WTC11 (cell line): ENCODE data around the gene CFAP97. TPM values are rescaled to one million over a fixed set of nuclear protein-coding genes. Genes with fewer than 3 reads are reported as not detected.

Source experiments
- AR ChIP-seq: fragments of 250-450 bp; sonication (Bioruptor Pico); IDR thresholded peaks from 2 replicates; pipeline ENCODE4 v1.9.0; 2021; ENCODE audit warnings: mild to moderate bottlenecking
- CREB1 ChIP-seq: sonication (generic); formaldehyde crosslinking; IDR thresholded peaks from 2 replicates; pipeline ENCODE4 v1.8.0; 2023; ENCODE audit warnings: mild to moderate bottlenecking, missing genetic modification reagents
- ELF4 ChIP-seq: sonication (generic); formaldehyde crosslinking; IDR thresholded peaks from 2 replicates; pipeline ENCODE4 v1.8.1; 2022; ENCODE audit warnings: low read depth, mild to moderate bottlenecking, moderate library complexity, missing genetic modification reagents
- EMX1 ChIP-seq: fragments of 250-450 bp; sonication (Bioruptor Pico); IDR thresholded peaks from 2 replicates; pipeline ENCODE4 v1.8.0; 2021; ENCODE audit warnings: mild to moderate bottlenecking
- GABPB1 ChIP-seq: sonication (generic); formaldehyde crosslinking; IDR thresholded peaks from 2 replicates; pipeline ENCODE4 v1.8.1; 2023; ENCODE audit warnings: mild to moderate bottlenecking, missing genetic modification reagents
- JUN ChIP-seq: sonication (generic); formaldehyde crosslinking; IDR thresholded peaks from 2 replicates; pipeline ENCODE4 v1.8.0; 2023; ENCODE audit warnings: mild to moderate bottlenecking, missing genetic modification reagents
- NFATC4 ChIP-seq: fragments of 250-450 bp; sonication (Bioruptor Pico); IDR thresholded peaks from 2 replicates; pipeline ENCODE4 v1.9.0; 2021; ENCODE audit warnings: mild to moderate bottlenecking
- NFYB ChIP-seq: sonication (generic); formaldehyde crosslinking; conservative IDR thresholded peaks from 2 replicates; pipeline ENCODE4 v1.8.0; 2022; ENCODE audit warnings: low read depth, missing genetic modification reagents
- NR1H2 ChIP-seq: sonication (generic); formaldehyde crosslinking; IDR thresholded peaks from 2 replicates; pipeline ENCODE4 v1.9.0; 2021; ENCODE audit warnings: mild to moderate bottlenecking, moderate library complexity, missing genetic modification reagents
- NR3C1 ChIP-seq: sonication (generic); formaldehyde crosslinking; conservative IDR thresholded peaks from 2 replicates; pipeline ENCODE4 v1.8.1; 2023; ENCODE audit warnings: low read depth, mild to moderate bottlenecking, missing genetic modification reagents
- PRRX2 ChIP-seq: fragments of 250-450 bp; sonication (Bioruptor Pico); IDR thresholded peaks from 2 replicates; pipeline ENCODE4 v1.8.0; 2021; ENCODE audit warnings: mild to moderate bottlenecking
- RELA ChIP-seq: sonication (generic); formaldehyde crosslinking; IDR thresholded peaks from 2 replicates; pipeline ENCODE4 v1.8.1; 2022; ENCODE audit warnings: missing genetic modification reagents, mild to moderate bottlenecking, borderline replicate concordance
- RORB ChIP-seq: fragments of 250-450 bp; sonication (Bioruptor Pico); IDR thresholded peaks from 2 replicates; pipeline ENCODE4 v1.9.0; 2021; ENCODE audit warnings: mild to moderate bottlenecking
- SMAD4 ChIP-seq: sonication (generic); formaldehyde crosslinking; IDR thresholded peaks from 2 replicates; pipeline ENCODE4 v1.8.0; 2022; ENCODE audit warnings: mild to moderate bottlenecking, missing genetic modification reagents
- TCF7 ChIP-seq: sonication (generic); formaldehyde crosslinking; IDR thresholded peaks from 2 replicates; pipeline ENCODE4 v1.8.0; 2022; ENCODE audit warnings: mild to moderate bottlenecking, low read depth, missing genetic modification reagents, moderate library complexity
- TEAD1 ChIP-seq: sonication (generic); formaldehyde crosslinking; IDR thresholded peaks from 2 replicates; pipeline ENCODE4 v1.8.0; 2022; ENCODE audit warnings: mild to moderate bottlenecking, missing genetic modification reagents
- USF1 ChIP-seq: sonication (generic); formaldehyde crosslinking; IDR thresholded peaks from 2 replicates; pipeline ENCODE4 v1.8.0; 2022; ENCODE audit warnings: mild to moderate bottlenecking, missing genetic modification reagents
- ZNF138 ChIP-seq: sonication (generic); formaldehyde crosslinking; conservative IDR thresholded peaks from 2 replicates; pipeline ENCODE4 v1.8.1; 2022; ENCODE audit warnings: mild to moderate bottlenecking, moderate library complexity, missing genetic modification reagents
- ZNF219 ChIP-seq: sonication (generic); formaldehyde crosslinking; IDR thresholded peaks from 2 replicates; pipeline ENCODE4 v1.8.0; 2023; ENCODE audit warnings: missing genetic modification reagents, mild to moderate bottlenecking, borderline replicate concordance
- ZNF263 ChIP-seq: sonication (generic); formaldehyde crosslinking; IDR thresholded peaks from 2 replicates; pipeline ENCODE4 v1.8.1; 2022; ENCODE audit warnings: low read depth, mild to moderate bottlenecking, moderate library complexity, missing genetic modification reagents
- ZNF416 ChIP-seq: fragments of 250-450 bp; sonication (Bioruptor Pico); IDR thresholded peaks from 2 replicates; pipeline ENCODE4 v1.9.0; 2021; ENCODE audit warnings: mild to moderate bottlenecking, inconsistent platforms
- ZNF532 ChIP-seq: fragments of 250-450 bp; sonication (Bioruptor Pico); IDR thresholded peaks from 2 replicates; pipeline ENCODE4 v1.9.0; 2021; ENCODE audit warnings: mild to moderate bottlenecking, borderline replicate concordance
- total RNA-seq: library from RNA; stranded (reverse); gene quantifications from 3 replicates; pipeline ENCODE4 v1.2.3, GENCODE V29; 2021
- TF ChIP-seq, protein P1 (sequence below): sonication (generic); formaldehyde crosslinking; IDR thresholded peaks from 2 replicates; pipeline ENCODE4 v1.8.1; 2023; ENCODE audit warnings: mild to moderate bottlenecking, missing genetic modification reagents, moderate library complexity
- TF ChIP-seq, protein P2 (sequence below): sonication (generic); formaldehyde crosslinking; IDR thresholded peaks from 2 replicates; pipeline ENCODE4 v1.8.0; 2022; ENCODE audit warnings: mild to moderate bottlenecking, missing genetic modification reagents
- TF ChIP-seq, protein P3 (sequence below): sonication (generic); formaldehyde crosslinking; IDR thresholded peaks from 2 replicates; pipeline ENCODE4 v1.8.1; 2023; ENCODE audit warnings: mild to moderate bottlenecking, missing genetic modification reagents, borderline replicate concordance
- TF ChIP-seq, protein P4 (sequence below): fragments of 200-600 bp; IDR thresholded peaks from 2 replicates; pipeline ENCODE4 v1.8.0; 2022; ENCODE audit warnings: antibody characterized with exemption

Gene CFAP97
- total RNA-seq, 1 experiment from 2014 or later = 40.3 TPM

DNA sequence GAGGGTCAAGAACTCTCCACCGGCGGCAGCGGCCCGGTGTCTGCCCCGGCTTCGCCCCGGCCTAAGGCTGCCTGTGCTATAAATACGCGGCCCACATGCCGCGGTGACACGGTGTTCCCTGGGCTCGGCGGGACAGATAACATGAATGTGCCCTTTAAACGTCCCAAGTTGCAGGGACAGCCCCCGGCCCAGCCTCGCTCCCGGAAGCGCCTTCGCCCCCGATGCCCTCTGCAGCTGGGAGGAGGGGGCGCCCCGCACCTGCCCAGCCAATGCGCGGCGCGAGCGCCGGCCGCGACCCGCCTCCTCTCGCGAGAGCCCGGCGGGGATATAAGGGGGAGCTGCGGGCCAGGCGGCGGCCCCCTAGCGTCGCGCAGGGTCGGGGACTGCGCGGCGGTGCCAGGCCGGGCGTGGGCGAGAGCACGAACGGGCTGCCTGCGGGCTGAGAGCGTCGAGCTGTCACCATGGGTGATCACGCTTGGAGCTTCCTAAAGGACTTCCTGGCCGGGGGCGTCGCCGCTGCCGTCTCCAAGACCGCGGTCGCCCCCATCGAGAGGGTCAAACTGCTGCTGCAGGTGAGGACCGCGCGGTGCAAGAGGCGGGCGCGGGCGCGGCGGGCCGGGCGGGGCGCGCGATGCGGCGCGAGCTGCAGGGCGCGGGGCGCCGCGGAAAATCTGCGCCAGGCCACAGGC, 60.7 kb downstream of the CFAP97 start, which contains the start of gene SLC25A4 (continued):
- no peak for TF ChIP-seq TCF7 (CRISPR knock-in tag)
- no peak for TF ChIP-seq NR1H2 (CRISPR knock-in tag)
- TF ChIP-seq NR3C1 = no peak
- TF ChIP-seq, protein P1, sequence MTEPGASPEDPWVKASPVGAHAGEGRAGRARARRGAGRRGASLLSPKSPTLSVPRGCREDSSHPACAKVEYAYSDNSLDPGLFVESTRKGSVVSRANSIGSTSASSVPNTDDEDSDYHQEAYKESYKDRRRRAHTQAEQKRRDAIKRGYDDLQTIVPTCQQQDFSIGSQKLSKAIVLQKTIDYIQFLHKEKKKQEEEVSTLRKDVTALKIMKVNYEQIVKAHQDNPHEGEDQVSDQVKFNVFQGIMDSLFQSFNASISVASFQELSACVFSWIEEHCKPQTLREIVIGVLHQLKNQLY = 0 out of 2 replicates have a peak, but pooled peaks have one; percentile 79
- TF ChIP-seq, protein P2, sequence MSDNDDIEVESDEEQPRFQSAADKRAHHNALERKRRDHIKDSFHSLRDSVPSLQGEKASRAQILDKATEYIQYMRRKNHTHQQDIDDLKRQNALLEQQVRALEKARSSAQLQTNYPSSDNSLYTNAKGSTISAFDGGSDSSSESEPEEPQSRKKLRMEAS (CRISPR knock-in tag) = peak; percentile 69
- no peak for TF ChIP-seq PRRX2 (CRISPR knock-in tag)
- TF ChIP-seq RORB (CRISPR knock-in tag) = no peak
- TF ChIP-seq GABPB1 (CRISPR knock-in tag) = peak; percentile 80
- TF ChIP-seq, protein P3, sequence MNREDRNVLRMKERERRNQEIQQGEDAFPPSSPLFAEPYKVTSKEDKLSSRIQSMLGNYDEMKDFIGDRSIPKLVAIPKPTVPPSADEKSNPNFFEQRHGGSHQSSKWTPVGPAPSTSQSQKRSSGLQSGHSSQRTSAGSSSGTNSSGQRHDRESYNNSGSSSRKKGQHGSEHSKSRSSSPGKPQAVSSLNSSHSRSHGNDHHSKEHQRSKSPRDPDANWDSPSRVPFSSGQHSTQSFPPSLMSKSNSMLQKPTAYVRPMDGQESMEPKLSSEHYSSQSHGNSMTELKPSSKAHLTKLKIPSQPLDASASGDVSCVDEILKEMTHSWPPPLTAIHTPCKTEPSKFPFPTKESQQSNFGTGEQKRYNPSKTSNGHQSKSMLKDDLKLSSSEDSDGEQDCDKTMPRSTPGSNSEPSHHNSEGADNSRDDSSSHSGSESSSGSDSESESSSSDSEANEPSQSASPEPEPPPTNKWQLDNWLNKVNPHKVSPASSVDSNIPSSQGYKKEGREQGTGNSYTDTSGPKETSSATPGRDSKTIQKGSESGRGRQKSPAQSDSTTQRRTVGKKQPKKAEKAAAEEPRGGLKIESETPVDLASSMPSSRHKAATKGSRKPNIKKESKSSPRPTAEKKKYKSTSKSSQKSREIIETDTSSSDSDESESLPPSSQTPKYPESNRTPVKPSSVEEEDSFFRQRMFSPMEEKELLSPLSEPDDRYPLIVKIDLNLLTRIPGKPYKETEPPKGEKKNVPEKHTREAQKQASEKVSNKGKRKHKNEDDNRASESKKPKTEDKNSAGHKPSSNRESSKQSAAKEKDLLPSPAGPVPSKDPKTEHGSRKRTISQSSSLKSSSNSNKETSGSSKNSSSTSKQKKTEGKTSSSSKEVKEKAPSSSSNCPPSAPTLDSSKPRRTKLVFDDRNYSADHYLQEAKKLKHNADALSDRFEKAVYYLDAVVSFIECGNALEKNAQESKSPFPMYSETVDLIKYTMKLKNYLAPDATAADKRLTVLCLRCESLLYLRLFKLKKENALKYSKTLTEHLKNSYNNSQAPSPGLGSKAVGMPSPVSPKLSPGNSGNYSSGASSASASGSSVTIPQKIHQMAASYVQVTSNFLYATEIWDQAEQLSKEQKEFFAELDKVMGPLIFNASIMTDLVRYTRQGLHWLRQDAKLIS (CRISPR knock-in tag) = no peak
- peak; percentile 68; the same call in 1 of the 2 replicates for TF ChIP-seq ZNF416 (CRISPR knock-in tag)
- TF ChIP-seq EMX1 (CRISPR knock-in tag) = no peak
- TF ChIP-seq ZNF532 (CRISPR knock-in tag) = no peak
- TF ChIP-seq ZNF219 (CRISPR knock-in tag) = peak; percentile 32; the same call in 1 of the 2 replicates
- peak; percentile 67 for TF ChIP-seq TEAD1 (CRISPR knock-in tag)
- TF ChIP-seq ZNF138 = no peak
- no peak; the same call in 1 of the 2 replicates for TF ChIP-seq USF1
- TF ChIP-seq, protein P4, sequence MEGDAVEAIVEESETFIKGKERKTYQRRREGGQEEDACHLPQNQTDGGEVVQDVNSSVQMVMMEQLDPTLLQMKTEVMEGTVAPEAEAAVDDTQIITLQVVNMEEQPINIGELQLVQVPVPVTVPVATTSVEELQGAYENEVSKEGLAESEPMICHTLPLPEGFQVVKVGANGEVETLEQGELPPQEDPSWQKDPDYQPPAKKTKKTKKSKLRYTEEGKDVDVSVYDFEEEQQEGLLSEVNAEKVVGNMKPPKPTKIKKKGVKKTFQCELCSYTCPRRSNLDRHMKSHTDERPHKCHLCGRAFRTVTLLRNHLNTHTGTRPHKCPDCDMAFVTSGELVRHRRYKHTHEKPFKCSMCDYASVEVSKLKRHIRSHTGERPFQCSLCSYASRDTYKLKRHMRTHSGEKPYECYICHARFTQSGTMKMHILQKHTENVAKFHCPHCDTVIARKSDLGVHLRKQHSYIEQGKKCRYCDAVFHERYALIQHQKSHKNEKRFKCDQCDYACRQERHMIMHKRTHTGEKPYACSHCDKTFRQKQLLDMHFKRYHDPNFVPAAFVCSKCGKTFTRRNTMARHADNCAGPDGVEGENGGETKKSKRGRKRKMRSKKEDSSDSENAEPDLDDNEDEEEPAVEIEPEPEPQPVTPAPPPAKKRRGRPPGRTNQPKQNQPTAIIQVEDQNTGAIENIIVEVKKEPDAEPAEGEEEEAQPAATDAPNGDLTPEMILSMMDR = no peak
- TF ChIP-seq JUN = no peak
- peak; percentile 55; the same call in 1 of the 2 replicates for TF ChIP-seq ZNF263
- TF ChIP-seq CREB1 (CRISPR knock-in tag) = no peak
- TF ChIP-seq NFATC4 (CRISPR knock-in tag) = no peak
- TF ChIP-seq ELF4 (CRISPR knock-in tag) = no peak
- peak; percentile 78 for TF ChIP-seq NFYB
- TF ChIP-seq SMAD4 = no peak
- TF ChIP-seq RELA = peak; percentile 67; the same call in 1 of the 2 replicates
- TF ChIP-seq AR (CRISPR knock-in tag) = no peak
